Prostate gland (tissue), 2 donors: ENCODE measurements around the gene ADAMTSL3.

Experiments
- CTCF ChIP-seq, 4 experiments: fragments of 200-600 bp in 2 of 4; fragments of 450-650 bp in 2 of 4; sonication (generic) in 2 of 4; IDR thresholded peaks; 1 replicate in 3 of 4; 2 replicates in 1 of 4; pipeline ENCODE4 v1.5.1; 2016 to 2019; ENCODE audit warnings: antibody characterized with exemption in 4 of 4, mild to moderate bottlenecking in 2 of 4, moderate library complexity in 2 of 4
- POLR2A ChIP-seq: fragments of 450-650 bp; IDR thresholded peaks from one replicate; pipeline ENCODE4 v1.6.1; 2016; ENCODE audit warnings: antibody characterized with exemption, mild to moderate bottlenecking
- POLR2AphosphoS5 ChIP-seq: sonication (generic); formaldehyde crosslinking; IDR thresholded peaks from one replicate; pipeline ENCODE4 v1.6.1; 2017; ENCODE audit warnings: antibody characterized with exemption

- TF ChIP-seq POLR2A (no peak), CTCF (IDR thresholded peaks at IDR 0.05) (no peak), POLR2AphosphoS5 (no peak)
Observed at GRCh38 chr15:83690676-83691075, 36.8 kb downstream of the ADAMTSL3 start.
